HG03520 (cell line): ENCODE results near the gene FGF3.

ENCODE experiments used
- ATAC-seq: cut with Tn5 transposase; IDR thresholded peaks from one replicate; pipeline ENCODE4 v1.9.1; 2021; ENCODE audit warnings: mild to moderate bottlenecking, moderate library complexity; ENCODE audit not compliant: unreplicated experiment

The FGF3 gene

DNA sequence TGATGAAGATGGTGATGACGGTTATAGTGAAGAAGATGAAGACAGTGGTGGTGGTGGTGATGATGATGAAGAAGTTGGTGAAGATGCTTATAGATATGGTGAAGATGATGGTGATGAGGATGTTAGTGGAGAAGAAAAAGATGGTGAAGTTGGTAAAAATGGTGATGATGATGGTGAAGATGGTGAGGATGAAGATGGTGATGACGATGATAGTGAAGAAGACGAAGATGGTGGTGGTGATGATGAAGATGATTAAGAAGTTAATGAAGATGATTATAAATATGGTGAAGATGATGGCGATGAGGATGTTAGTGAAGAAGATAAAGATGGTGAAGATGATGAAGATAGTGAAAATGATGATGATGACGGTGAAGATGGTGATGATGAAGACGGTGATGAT, 25.2 kb upstream of the FGF3 start:
- ATAC-seq: no peak

DNA sequence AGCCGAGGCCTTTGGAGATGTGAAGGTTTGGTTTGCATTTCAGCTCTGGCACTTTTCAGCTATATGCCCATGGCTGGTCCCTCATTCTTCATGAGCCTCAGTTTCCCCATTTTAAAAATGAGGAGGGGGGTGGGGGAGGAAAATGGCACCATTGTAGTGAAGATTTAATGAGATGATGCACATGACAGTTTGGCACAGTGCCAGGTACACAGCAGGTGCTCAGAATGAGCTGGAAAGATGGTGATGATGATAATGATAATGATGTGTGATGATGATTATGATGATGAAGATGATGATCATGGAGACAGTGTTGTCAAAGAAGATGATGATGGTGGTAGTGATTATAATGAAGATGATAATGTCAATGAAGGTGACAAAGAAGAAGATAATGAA, 24.3 kb upstream of the FGF3 start:
- no peak for ATAC-seq

DNA sequence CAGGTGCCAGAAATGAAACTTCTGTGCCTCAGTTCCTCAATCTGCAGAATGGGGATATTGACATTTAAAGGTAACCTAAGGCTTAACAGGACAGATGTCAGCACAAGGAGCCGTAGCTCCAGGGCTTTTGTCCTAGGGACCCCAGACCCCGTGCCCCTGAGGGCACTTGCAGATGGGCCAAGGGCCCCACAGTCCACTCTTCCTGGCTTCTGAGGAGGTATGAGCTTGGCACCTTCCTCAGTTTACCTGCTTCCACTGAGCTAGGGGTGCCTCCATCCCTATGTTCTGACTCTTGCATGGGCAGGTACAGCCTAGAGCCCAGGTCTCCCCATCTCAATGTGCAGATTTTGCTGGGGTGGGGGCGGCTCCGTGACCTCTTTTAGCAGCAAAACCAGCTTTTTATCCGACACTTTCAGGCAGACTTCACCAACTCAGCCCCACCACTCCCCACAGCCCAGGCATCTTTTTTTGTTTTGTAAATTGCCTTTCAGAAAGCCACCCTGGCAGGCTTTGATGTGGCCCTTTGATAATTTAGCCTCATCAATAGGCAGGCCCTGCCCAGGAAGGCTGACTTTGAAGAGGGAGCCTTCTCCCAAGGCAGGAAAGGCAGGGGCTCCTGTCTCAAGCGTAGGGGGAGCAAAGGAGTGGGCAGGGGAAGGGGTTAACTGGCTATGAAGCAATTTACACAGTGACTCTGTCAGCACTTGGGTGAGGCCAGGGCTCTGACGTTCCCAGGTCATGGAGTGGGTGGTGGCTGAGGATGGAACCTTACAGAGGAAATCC, 23.7 kb upstream of the FGF3 start:
- no peak for ATAC-seq

DNA sequence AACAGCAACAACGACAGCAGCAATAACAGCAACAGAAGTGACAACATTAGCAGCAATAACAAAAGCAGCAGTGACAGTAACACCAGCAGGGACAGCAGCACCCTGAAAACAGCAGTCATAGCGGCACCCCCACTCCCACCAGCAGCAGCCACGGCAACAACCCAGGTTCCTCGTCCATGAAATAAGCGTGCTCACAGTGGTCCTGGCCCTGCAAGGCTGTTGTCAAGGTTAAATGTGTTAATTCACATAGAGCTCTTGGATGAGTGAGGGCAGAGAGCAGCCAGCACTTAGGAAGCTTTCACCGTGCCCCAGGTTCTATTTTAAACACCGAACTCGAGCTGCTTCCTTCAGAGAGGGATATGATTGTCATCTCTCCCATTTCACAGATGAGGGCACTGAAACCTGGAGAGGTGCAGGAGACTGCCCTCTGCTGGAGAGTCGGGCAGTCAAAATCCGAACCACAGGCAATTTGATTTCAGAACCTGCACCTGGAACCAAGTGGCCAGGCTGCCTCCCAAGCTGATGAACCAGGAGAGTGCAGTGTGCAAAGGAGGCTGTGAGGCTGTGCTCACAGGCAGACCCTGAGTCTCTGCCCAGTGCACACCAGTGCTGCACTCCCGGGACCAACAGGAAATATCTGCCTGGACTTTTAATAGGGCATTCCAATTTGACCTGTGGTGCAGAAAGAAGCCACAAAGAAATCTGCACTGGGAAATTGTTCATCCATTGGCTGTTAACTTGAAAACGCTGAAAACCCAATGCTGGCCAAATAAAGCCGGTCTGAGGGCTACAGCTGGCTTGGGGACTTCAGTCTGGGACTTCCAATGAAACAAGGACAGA, 22.9 kb upstream of the FGF3 start:
- ATAC-seq: no peak

DNA sequence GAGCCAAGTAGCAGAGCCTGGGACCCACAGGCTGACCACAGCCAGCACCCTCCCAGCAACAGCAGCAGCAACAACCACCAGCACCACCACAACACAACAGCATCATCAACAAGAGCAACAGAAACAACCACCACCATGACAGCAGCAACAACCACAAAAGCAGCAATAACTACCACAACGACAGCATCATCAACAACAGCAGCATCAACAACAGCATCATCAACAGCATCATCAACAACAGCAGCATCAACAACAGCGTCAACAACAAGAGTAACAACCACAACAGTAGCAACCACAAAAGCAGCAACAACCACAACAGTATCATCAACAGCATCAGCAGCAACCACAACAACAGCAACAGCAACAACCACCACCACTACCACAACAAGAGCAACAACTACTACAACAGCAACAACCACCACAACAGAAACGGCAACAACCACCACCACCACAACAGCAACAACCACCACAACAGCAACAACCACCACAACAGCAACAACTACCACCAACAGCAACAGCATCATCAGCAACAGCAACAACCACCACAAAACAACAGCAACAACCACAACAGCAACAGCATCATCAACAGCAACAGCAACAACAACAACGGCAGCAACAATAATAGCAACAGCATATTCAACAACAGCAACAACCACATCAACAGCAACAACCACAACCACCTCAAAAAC, 22.1 kb upstream of the FGF3 start:
- ATAC-seq: no peak

DNA sequence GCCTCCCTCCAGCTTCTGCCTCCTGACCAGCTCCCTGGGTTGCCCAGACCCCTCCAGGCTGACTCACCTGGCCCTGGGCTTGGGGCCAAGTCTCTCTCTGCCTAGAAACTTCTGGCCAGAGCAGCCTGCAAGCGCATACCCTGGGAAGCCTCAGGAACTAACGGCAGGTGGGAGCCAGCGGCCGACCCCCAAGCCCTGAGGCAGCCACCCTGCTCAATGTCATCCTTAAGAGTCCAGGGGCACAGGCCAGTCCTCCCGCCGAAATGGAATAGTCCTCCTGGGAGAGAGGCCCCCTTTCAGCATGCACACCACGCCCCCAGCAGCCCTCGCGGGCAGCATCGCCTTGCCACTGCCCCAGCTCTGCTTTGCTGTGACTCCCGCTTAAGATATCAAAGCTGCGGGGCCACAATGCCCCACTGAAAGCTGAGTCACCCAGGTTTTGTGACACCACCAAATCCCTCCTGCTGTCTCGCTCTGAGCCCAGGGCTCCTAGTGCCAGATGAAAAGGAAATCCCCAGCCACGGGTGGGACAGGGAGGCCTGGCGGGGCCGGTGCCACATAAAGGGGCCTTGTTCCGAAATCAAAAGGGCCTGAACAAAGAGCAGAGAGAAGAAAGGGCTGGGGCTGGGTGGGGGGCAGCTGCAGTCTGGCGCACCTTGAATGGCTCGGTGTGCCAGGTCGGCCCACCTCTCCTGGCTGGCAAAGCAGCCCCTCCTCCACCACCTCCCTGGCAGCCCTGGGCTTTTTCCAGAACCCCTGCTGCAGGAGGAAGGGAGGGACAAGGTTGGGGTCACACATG, 21.4 kb upstream of the FGF3 start:
- no peak for ATAC-seq

DNA sequence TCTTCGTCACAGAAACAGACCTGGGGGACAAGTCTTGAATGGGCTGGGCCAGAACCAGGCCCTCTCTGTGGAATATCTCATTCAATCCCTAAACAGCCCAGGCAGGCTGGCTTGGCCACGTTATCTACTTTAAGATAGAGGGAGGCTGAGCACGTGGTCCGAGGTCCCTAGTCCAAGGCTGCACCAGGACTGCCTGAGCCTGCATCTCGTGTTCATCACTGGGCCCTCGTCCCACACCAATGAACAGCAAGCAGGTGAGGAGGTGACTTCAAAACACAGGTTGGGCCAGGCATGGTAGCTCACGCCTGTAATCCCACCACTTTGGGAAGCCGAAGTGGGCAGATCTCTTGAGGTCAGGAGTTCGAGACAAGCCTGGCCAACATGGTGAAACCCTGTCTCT, 20.3 kb upstream of the FGF3 start:
- no peak for ATAC-seq

DNA sequence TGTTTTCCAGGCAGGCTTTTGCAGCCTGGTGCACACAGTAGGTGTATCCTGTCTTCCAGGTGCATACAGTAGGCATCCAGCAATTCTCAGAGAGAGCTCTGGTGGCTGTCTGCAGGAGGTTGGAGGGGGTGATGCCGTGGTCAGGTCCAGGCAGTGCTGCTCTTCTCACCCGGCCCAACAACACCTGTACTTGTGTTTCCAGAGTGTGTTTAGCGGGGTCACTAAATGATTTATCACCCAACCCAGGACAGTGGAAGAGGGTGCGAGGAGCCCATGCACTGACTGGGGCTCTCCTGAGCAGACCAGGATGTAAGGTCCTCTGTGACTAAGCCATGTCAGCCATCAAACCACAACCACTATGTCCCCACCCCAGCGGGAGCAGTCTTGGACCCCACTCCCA, 18.6 kb upstream of the FGF3 start:
- ATAC-seq: no peak

DNA sequence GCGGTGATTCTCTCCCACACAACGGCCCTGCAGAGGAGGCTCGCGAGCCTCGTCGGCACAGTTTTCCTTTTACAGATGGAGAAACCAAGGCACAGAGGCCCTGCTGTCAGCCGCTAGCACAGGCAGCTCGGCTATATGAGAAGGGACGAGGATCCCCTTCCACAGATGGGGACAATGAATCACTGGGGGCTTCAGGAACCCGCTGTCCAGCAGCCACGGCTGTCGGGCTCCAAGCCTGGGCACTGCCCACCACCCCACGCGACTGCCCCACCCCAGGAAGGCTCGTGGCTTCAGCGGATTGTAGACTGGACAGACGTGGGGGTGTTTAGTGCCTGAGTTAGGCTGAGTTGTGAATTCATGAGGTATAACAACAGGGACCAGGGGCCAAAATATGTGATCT, 17.2 kb upstream of the FGF3 start:
- no peak for ATAC-seq

DNA sequence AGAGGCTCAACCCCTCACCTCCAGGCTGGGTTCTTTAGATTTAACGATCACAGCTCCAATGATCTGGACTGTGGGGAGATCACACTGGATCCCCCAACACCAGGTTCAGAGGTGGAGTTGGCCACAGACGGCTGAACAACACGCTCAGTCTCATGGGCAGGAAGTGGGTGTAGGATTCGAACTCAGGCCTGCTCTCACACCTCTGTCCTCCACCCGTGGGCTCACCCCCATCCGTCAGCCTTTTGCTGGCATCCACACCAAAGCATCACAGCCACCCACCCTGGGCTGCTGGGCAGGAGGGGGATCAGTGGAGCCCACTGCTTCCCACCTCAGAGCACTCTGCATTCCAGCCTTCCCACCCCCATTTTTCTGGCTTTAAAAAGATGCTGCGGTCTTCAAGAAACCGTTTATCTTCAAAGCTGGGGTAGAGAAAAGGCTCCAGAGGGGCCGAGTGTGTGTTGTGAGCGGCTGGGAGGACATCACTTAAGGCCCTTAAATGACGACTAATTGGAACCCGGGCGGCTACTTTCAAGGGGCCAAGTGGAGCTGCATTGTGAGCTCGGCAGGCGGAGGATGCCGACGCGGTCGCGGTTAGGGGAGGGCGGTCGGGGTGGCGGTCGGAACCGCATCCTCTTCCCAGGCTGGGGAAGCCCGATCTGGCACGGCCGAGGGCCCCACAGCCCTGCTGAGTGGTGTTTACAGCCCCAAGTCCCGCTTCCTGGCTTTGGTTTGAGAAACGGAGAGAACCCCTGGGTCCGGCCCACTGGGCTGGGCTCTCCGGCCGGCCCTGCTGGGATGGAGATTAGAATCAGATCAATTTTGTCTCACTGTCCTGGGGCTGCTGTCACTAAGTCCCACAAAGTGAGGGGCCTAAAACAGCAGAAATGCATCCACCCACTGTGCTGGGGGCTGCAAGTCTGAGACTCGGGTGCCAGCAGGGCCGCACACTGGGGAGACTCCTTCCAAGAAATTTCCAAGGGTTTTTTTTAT, 15.9 kb upstream of the FGF3 start:
- no peak for ATAC-seq

DNA sequence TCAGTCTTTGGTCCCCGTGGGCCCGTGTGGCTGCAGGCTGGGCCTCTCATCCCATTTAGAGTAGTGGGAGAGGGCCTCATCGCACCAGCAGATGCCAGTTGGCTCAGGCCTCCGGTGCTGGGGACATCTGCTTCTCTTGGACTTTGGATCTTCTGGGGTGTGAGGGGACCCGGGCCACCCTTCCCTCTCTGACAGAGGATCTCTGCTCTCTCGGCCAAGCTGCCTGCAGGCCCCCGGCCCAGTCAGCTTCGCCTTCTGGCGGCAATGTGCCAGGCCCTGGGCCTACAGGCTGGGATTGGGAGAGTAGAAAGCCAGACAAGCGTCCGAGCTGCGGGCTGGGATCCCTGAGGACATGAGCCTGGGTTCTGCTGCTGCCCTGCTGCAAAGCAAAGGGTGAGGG, 15.0 kb upstream of the FGF3 start:
- ATAC-seq: no peak

DNA sequence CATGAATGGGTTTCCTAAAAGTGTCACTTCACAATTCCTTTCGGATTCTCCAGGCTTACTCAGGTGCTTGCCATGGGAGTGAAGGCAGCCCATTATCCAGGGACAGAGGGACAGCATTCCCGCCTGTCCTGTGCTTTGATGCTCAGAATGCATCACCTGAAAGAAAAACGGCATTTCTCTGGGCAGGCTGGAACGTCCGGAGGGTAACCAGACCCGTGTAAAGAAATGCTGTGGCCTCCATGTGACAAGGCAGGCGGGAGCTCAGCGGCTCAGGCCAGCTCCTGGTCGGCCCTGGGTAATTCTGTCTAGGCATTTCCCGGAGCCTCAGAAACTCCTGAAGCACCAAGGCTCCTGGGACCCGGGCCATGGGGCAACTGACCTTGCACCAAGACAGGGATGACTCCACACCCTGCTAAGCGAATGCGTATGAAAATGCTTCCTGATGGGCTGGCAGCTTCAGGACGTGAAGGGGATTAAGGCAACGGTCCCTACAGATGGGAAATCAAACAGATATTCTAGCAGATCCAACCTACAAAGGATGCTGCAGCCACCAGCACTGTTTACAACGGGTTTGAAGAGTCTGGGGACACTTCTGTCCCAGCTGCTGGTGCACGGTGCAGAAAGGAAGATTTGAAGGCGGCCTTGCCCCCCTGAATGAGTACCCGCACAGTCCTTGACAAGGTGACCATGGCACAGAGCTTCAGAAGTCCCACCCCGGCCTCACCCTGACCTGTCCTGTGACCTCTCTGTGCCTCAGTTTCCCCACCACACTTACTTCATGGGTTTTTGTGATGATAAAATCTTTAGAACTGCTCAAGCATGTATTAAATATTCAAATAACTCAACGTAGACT, 13.6 kb upstream of the FGF3 start:
- ATAC-seq: no peak

DNA sequence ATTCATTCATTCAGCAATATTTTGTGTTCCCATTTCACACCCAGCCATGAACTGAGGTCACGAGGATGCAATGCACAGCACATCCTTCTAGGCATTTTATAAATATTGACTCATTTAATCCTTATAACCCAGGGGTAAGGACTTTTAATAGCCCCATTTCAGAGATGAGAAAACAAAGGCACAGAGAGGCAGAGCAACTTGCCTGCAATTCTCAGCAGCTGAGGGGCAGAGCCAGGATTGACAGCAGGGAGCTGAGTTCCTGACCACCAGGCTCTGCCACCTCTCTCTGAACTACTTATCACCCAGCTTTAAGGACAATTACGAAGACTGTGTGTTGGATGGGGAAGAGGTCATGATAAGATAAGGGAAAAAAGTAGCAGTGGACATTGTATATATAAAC, 12.8 kb upstream of the FGF3 start:
- ATAC-seq: no peak

DNA sequence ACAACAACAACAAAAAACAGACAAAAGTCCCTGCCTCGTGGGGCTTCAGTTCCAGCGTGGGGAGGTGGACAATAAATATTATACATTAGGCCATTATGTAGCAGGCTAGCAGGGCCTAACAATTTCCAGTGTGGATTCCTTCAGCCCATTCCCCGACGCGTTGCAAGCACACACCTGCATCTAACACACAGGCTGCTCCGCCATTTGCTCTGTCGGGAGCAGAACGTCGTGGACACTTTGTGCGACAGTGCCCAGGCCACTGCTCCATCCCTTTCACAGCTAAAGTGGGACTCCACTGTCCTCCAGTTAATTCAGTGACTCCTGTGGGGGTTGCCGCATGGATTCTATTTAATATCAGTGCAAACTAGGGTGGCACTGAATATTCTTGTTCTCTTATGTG, 10.9 kb upstream of the FGF3 start:
- ATAC-seq: no peak

DNA sequence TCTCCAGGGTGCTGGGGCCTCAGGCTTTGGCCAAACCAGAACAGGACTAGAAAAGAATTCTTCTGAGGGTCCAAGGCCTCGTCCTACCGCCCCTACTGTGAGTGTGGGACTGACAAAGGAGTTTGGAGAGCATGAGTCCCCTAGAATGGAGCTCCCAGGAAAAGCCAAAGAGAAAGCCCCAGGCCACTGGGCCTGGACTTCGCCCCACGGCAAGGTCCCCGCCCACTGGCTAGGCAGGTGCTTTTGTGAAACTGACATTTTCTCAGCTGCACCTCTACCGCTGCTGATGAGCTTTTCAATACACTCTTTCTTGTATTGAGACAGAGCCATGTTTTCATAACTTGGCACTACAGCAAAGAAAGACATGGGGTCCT, 9.7 kb upstream of the FGF3 start:
- ATAC-seq: no peak

DNA sequence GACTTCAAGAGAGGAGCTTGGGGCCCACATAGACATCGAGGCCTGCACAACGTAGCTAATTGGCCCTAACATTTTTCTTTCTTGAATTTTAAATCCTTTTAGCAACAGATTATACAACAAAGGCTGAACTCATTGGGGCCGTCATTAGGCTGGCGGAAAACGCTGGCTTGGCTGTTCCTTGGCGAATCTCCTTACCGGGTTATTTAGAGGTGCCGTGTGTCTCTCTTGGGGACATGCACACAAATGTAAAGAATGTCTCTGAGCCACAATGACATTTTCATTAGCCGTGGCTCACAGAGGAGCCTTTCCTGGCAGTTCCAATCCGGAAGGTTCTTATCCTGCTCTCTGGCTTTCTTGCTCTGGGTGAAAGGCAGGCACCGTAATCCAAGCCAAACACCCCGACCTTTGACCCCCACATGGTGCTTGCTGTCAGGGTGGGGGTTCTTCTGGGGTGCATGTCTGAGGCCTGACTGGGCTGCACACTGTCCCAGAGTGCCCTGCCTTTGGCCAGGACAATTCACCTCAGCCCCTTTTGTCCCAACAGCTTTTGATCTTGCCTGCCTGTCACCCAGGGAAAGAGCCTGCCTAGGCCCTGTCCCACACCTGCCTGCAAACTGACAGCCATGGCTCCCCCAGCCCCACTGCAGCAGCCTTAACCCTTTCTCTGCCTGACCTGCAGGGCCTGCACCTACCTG, 9.2 kb upstream of the FGF3 start:
- ATAC-seq: no peak

DNA sequence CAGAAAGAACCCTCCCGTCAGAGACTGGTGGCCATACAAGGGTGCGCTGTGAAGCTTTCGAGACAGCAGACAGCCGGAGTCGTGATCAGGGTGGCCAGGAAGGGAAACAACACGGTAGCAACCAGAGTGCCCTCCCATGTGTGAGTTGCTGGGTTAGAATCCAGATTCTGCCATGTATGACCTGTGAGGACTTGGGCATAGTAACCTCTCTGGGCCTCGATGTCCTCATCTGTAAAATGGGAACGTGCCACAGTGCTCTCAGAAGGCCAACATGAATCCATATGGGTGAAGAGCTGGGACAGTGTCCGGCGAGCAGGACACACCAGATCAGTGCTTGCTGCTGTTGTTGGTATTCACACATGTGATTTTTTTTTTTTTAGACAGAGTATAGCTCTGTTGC, 7.6 kb upstream of the FGF3 start:
- no peak for ATAC-seq

DNA sequence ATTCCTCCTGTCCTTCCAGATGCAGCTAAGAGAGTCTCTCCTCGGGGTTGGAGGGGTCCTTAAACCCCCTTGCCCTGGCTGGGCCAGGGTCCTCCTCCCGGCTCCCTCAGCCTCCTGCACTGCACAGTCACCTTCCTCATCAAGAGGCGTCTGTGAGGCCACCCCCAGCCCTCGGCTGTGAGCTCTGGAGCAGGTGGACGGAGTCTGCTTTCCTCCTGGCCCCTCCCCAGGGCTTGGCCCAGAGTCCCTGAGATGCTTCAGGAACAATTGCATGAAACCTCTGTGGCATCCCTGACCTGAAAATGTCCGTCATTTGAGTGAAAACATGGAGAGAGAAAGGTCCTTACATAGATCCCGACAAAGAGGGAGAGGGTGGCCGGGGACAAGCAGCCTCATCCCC, 6.7 kb upstream of the FGF3 start:
- ATAC-seq: no peak
